HG02571 (cell line): ENCODE results near the gene COL19A1.
A peak's percentile ranks its signal among the peaks of the same experiment; 100 is the strongest.

Experiments
- ATAC-seq: cut with Tn5 transposase; IDR thresholded peaks from one replicate; pipeline ENCODE4 v1.9.1; 2021; ENCODE audit warnings: mild to moderate bottlenecking, moderate library complexity; ENCODE audit not compliant: unreplicated experiment

COL19A1 gene

GRCh38 chr6:70113171-70113570 lies 246.8 kb downstream of the COL19A1 start:
- no peak for ATAC-seq

GRCh38 chr6:70118670-70119069 lies 252.3 kb downstream of the COL19A1 start:
- no peak for ATAC-seq

DNA sequence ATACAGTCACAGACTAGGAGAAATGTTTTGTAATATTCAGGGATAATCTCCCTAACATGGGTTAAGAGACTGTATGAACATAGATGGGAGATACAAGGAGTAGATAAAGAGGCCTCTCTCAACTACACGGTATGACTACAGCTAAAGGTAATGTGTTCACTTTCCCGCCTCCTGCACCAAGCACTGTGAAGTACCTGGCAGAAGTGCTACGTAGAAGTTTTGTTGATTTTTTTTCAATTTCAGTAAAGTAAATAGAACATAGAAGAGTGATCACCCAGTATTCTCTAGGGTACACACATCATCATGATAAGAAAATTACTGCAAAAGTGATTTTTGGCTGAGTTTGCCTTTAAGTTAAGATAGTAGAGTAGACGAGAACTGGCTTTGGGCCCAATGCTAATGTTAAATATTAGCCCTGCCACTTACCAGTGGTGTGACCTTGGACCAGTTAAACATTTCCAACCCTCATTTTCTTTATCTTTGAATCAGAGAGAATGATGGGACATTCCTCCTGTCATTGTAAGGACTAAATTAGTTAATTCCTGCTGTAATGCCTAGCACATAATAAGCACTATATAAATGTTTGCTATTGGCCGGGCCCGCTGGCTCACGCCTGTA lies 253.0 kb downstream of the COL19A1 start:
- ATAC-seq = no peak

DNA sequence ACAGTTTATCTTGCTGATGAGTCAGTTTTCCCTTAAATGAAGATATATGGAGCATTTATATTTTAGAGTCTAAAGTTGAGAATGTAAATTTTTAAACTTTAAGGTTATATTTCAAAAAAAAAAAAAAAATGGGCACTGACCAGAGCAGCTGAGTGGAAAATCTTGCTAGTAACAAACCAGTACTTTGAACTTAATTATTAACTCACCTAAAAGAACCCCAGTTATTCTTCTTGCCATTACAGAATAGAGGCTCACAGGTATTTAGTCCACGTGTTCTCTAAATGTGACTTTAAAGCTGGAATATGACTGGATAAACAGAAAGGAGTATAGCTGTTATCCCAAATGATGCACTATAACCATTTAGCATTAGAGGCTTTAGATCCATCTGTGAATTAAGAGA lies 258.1 kb downstream of the COL19A1 start:
- no peak for ATAC-seq

DNA sequence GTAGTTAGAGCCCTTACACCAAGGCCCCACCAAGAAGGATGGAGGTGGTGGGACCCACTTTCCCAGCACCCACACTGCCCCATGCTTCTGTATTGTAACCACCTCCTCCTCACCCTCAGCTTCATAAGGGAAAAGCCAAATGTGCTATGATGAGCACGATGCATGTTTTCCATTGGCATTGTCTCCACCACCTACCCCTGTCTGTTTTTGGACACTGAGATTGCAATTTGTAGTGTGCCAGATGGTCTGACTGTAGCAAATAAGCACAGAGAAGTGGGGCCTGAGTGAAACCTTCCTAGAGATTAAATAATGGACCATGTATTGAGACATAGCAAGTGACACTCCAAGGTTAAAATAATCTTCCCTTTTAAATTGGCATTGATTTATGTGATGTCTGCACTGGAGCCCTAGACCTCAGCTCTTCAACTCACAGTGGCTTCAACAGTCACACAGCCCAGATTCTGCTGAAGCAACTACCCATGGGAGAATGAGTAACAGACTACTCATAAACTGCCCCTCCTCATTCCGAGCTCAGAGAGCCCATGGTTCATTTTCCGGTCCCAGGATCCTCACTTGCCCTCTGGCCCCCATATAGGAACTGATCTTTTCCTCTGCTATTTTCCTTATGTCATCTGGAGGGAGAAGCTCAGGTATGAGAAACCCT lies 258.7 kb downstream of the COL19A1 start:
- ATAC-seq = no peak

DNA sequence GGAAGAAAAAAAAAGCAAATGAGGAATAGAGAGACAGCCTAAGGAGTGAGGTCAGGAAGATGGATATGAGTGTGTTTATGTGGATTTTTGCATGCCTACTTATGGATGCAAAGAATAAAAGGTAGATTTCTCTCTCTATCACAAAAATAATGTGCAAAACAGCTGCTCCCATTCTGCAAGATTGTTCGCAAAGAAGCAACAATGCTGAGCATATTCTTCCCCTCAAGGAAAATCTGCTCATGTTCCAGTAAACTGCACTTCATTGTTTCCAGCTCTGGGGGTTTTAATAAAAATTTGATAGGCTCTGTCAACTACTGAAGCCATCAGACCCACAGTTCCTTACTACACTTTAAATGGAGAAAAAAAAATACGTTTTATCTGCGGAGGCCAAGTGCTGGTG lies 259.2 kb downstream of the COL19A1 start:
- no peak for ATAC-seq

DNA sequence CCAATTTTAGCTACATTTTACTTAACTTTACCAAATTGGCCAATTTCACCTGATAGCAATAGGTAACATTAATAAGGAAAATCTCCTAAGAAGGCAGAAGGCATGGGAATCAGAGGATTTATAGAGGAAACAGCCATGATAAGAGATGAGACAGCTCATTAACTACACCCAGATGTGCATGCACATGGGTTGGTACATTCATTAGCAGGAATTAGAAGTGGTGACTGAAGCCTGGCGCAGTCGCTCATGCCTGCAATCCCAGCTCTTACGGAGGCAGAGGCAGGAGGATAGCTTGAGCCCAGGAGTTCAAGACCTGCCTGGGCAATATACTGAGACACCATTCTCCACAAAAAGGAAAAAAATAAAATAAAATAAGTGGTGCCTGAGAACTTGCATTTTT lies 263.0 kb downstream of the COL19A1 start:
- no peak for ATAC-seq

DNA sequence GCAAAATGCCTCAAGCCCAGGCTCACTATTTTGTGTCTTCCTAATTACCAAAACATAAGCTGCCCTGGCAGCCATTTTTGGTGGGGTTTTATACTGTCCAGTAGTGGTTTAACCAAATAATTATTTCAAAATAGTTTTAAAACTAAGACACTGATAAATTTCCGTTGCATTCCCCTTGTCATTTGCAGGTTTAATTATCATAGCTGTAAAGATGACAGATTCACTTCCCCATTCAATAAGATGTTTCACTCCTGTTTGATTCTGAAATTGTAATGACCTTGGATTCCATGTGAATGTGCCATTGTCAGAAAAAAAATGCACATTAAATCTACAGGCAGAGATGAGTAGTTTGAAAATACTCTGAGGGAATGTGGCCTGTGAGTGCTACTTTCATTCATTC lies 264.5 kb downstream of the COL19A1 start:
- ATAC-seq = peak; percentile 7

DNA sequence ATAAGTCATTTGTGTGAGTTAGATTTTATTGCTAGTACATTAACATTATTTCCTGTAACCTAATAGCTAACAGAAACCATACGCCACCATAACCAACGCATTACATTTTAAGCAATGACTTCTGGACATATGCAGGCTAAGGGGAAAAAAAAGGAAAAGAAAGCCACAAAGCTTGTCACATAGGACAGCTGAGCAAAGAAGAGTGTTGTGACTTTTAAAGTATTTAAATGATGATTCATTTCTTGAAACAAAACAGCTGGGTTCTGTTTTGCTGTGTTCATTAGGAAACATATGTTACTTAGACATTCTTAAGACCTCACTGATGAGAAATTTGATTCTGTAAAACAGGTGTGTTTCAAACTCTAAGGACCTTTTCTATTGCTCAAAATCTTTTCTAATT lies 265.2 kb downstream of the COL19A1 start:
- peak; percentile 97 for ATAC-seq

- no peak for ATAC-seq
Observed at GRCh38 chr6:70133246-70133645, 266.9 kb downstream of the COL19A1 start.

DNA sequence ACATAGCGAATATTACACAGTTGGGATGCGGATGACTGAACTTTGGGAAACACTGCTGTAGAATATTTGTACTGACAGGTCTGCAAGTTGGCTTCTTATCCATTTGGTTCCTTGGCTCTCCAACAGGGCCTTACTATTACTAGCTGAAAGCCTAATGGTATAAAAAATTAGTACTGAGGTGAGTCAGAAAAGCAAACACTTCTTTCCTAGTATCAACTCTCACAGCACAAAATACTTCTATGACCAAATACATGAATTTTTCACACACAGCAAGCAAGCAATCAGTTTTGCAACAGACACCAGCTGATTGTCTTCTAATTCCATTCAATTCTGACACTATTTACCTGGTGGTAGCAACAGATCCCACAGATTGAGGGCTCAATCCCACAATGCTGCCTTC lies 268.2 kb downstream of the COL19A1 start:
- ATAC-seq = no peak

- ATAC-seq = no peak
Observed at GRCh38 chr6:70135219-70136160, 269.1 kb downstream of the COL19A1 start.

GRCh38 chr6:70136996-70137395 lies 270.6 kb downstream of the COL19A1 start:
- ATAC-seq = no peak

DNA sequence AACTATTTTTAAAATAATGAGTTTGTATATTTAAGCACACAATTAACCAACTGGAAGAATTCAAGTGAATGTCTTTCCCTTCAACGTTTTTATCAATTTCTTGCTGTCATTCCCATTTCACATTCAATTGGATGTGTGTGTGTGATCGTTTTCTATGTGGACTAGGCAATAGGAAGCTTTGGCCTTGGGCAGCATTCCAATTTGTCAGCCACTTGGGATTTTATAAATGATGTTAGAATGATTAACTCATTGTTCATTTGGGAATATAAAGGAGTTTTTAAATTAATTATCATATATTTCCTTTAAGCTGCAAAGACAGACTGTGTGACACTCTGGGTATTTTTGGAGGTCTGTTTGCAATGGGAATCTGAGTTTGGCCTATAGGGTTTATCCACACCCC lies 274.1 kb downstream of the COL19A1 start:
- ATAC-seq = no peak

GRCh38 chr6:70142034-70142433 lies 275.7 kb downstream of the COL19A1 start:
- no peak for ATAC-seq

GRCh38 chr6:70145178-70145577 lies 278.8 kb downstream of the COL19A1 start:
- ATAC-seq = no peak

GRCh38 chr6:70149209-70149788 lies 282.9 kb downstream of the COL19A1 start:
- no peak for ATAC-seq

- ATAC-seq = no peak
Observed at GRCh38 chr6:70150521-70150920, 284.2 kb downstream of the COL19A1 start.

DNA sequence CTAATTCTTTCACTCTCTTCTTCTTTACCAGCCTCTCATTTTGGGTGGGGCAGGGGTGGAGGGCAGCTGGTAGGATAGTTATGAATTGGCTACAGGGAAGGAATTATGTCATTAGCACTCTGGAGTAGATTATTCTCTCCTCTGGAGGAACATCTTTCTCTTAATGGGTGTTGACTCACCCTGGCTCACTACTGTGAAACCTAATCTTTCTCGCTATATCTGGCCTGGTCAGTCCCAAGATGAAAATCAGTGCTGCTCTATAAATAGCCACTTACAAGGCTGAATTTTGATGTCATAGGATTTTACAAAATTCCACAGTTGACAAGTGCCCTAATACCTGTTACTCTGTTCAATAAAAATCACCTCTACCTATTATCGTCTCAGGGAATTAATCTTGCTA lies 285.3 kb downstream of the COL19A1 start:
- no peak for ATAC-seq

GRCh38 chr6:70152786-70153185 lies 286.4 kb downstream of the COL19A1 start:
- no peak for ATAC-seq

GRCh38 chr6:70157086-70157485 lies 290.7 kb downstream of the COL19A1 start:
- ATAC-seq = no peak
